ENCODE data around the gene COQ8A.

The COQ8A gene

DNA sequence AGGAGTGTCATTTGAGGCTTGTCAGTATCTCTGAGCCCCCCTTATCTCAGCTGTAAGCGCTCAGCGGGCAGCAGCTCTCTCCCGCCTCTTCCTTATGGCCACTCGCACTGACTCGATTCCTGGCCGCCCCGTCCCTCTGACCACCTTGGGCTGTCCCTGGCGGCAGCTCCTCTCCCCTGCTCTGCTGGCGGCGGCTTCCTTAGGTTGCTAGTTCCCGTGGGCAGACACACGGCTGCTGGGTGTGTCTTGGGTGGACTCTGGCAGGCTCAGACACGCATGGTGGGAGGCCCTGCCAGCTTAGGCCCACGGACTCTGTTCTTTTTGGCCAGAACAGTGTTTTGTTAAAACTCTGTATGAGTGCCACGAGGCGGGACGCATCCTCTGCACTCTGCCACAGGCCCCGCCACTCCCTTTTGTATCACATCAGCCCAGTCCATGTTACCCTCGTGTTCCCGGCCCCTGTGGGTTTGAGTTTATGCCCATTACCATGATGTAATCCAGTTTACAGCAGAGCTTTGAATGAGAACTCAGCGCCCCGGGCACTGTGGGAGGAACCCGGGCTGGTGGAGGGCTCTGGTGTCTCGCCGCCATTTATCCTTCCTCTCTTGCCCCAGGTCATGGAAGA lies 45.9 kb downstream of the COQ8A start:
- TF ChIP-seq, protein P1, sequence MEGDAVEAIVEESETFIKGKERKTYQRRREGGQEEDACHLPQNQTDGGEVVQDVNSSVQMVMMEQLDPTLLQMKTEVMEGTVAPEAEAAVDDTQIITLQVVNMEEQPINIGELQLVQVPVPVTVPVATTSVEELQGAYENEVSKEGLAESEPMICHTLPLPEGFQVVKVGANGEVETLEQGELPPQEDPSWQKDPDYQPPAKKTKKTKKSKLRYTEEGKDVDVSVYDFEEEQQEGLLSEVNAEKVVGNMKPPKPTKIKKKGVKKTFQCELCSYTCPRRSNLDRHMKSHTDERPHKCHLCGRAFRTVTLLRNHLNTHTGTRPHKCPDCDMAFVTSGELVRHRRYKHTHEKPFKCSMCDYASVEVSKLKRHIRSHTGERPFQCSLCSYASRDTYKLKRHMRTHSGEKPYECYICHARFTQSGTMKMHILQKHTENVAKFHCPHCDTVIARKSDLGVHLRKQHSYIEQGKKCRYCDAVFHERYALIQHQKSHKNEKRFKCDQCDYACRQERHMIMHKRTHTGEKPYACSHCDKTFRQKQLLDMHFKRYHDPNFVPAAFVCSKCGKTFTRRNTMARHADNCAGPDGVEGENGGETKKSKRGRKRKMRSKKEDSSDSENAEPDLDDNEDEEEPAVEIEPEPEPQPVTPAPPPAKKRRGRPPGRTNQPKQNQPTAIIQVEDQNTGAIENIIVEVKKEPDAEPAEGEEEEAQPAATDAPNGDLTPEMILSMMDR (IDR thresholded peaks at IDR 0.05; ENCODE audit: insufficient read depth, low read length, missing control alignments), result no peak
- DNase-seq (ENCODE audit: low read depth, low spot score), result no peak
- ChIA-PET CTCF (interaction anchor here (1.3 kb wide), 1 partner anchor 332 kb away, joined by 3 read pairs; no protein-coding TSS in a partner anchor), POLR2A (no interaction called here)
- H3K4me3 ChIP-seq (ENCODE audit: low read depth, low read length), result no peak overlapping the region

DNA sequence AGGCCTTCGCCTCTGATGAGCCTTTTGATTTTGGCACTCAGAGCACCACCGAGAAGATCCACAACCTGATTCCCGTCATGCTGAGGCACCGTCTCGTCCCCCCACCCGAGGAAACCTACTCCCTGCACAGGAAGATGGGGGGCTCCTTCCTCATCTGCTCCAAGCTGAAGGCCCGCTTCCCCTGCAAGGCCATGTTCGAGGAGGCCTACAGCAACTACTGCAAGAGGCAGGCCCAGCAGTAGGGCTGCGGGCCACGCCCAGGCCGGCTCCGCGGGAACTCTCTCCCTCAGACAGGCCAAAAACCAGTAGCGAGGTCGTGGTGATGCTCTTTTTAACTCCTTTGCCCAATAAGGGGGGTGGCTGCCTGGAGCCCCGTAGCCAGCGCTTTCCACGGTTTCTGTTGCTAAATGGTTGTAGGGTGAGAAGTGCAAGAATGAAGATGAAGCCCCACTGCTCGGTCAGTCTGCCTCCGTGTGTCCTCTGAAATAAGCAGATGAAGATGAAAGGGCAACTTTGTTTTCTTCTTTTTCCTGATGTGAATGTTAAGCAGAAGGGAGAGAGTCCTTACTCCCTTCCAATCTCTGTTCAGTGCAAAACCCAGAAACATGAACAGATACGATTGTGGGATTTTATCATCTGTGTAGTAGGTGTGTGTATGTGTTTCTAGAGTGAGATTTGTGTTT lies 46.5 kb downstream of the COQ8A start:
- ChIA-PET POLR2A (no interaction called here), CTCF (interaction anchor here (1.3 kb wide), 1 partner anchor 333 kb away, joined by 3 read pairs; no protein-coding TSS in a partner anchor)
- TF ChIP-seq, protein P1 (IDR thresholded peaks at IDR 0.05; ENCODE audit: insufficient read depth, low read length, missing control alignments), result no peak
- H3K4me3 ChIP-seq (ENCODE audit: low read depth, low read length), result no peak overlapping the region
- DNase-seq (ENCODE audit: low read depth, low spot score), result no peak

- ChIA-PET POLR2A (no interaction called here), CTCF (interaction anchor here (1.3 kb wide), 1 partner anchor 333 kb away, joined by 3 read pairs; no protein-coding TSS in a partner anchor)
- TF ChIP-seq, protein P1 (IDR thresholded peaks at IDR 0.05; ENCODE audit: insufficient read depth, low read length, missing control alignments), result no peak
- no peak for DNase-seq (ENCODE audit: low read depth, low spot score)
- no peak overlapping the region for H3K4me3 ChIP-seq (ENCODE audit: low read depth, low read length)
Observed at GRCh38 chr1:226987179-226987536, 47.1 kb downstream of the COQ8A start.

GRCh38 chr1:226987623-226988333 lies 47.7 kb downstream of the COQ8A start:
- ChIA-PET CTCF (interaction anchor here (1.3 kb wide), 1 partner anchor 334 kb away, joined by 3 read pairs; no protein-coding TSS in a partner anchor), POLR2A (no interaction called here)
- DNase-seq (ENCODE audit: low read depth, low spot score), result no peak
- H3K4me3 ChIP-seq (ENCODE audit: low read depth, low read length), result no peak overlapping the region
- TF ChIP-seq, protein P1 (IDR thresholded peaks at IDR 0.05; ENCODE audit: insufficient read depth, low read length, missing control alignments), result no peak

DNA sequence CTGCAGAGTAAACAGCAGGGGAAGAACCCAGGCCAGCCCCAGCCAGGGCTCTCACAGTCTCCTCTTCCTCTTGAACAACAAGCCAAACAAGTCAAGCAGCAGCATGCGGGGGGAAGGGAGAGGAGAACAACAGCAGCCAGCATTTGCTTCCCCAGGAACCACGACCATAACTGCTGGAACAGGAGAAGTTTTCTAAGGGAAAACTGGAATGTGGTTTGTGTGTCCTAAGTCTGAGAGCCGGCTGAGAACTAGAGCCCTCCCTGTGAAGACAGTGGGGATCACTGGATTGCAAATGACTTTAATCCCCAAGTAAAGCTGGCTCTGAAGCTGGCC lies 48.2 kb downstream of the COQ8A start:
- CTCF ChIA-PET, result no interaction called here
- no peak for DNase-seq (ENCODE audit: low read depth, low spot score)
- H3K4me3 ChIP-seq (ENCODE audit: low read depth, low read length), result no peak overlapping the region
- TF ChIP-seq, protein P1 (IDR thresholded peaks at IDR 0.05; ENCODE audit: insufficient read depth, low read length, missing control alignments), result no peak
- POLR2A ChIA-PET, result no interaction called here

Data from AG04449 (cell line).